ENCODE measurements around the gene FBN2. TPM values are rescaled to one million over a fixed set of nuclear protein-coding genes. Genes with fewer than 3 reads are reported as not detected.

The FBN2 gene
- total RNA-seq, 1 donor from 2014 or later, result 86.1 TPM

GRCh38 chr5:128397876-128398275 lies 140.2 kb downstream of the FBN2 start:
- H3K27me3 ChIP-seq (ENCODE audit: control insufficient read depth in 3 of 3, insufficient read depth in 3 of 3, low read length in 3 of 3), result no peaks in the 10 kb centered on the region
- no peak overlapping the region for H3K27ac ChIP-seq (ENCODE audit: low read depth, low read length)
- no peak overlapping the region for H3K4me3 ChIP-seq (ENCODE audit: low read length in 3 of 3)
- no peak overlapping the region for H3K9ac ChIP-seq (ENCODE audit: low read depth in 1 of 3, low read length in 3 of 3)
- no peaks in the 10 kb centered on the region for H3K9me3 ChIP-seq (ENCODE audit: control insufficient read depth in 3 of 3, low read length in 3 of 3)
- no peaks in the 10 kb centered on the region for H3K36me3 ChIP-seq (ENCODE audit: control insufficient read depth in 3 of 3, insufficient read depth in 3 of 3, low read length in 3 of 3)
- H3K4me1 ChIP-seq (ENCODE audit: control insufficient read depth in 3 of 3, insufficient read depth in 3 of 3, low read length in 3 of 3), result no peaks in the 10 kb centered on the region

DNA sequence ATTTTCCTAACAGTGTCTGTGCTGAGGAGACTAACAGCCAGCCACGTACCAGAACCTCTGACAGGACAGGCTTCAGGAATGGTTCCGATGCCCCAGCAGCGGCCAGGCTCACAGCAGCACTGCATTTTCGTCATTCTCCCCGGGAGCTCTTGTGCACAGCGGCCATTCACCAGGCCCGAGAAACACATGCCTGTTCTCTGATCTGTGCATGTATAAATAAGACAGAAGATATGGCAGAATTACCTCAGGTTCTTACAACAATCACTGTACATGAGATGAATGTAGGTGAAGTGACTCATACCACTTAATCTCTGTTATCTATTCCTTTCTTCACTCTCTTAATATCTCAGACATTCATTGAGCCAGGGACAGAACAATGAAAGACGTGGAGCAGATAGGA lies 143.0 kb downstream of the FBN2 start:
- H3K4me1 ChIP-seq (ENCODE audit: control insufficient read depth in 3 of 3, insufficient read depth in 3 of 3, low read length in 3 of 3), result no peaks in the 10 kb centered on the region
- no peak overlapping the region for H3K4me3 ChIP-seq (ENCODE audit: low read length in 3 of 3)
- no peak overlapping the region for H3K27ac ChIP-seq (ENCODE audit: low read depth, low read length)
- H3K9ac ChIP-seq (ENCODE audit: low read depth in 1 of 3, low read length in 3 of 3), result no peak overlapping the region
- H3K36me3 ChIP-seq (ENCODE audit: control insufficient read depth in 3 of 3, insufficient read depth in 3 of 3, low read length in 3 of 3), result no peaks in the 10 kb centered on the region
- H3K9me3 ChIP-seq (ENCODE audit: control insufficient read depth in 3 of 3, low read length in 3 of 3), result no peaks in the 10 kb centered on the region
- H3K27me3 ChIP-seq (ENCODE audit: control insufficient read depth in 3 of 3, insufficient read depth in 3 of 3, low read length in 3 of 3), result no peaks in the 10 kb centered on the region

- H3K27me3 ChIP-seq (ENCODE audit: control insufficient read depth in 3 of 3, insufficient read depth in 3 of 3, low read length in 3 of 3), result no peaks in the 10 kb centered on the region
- H3K4me3 ChIP-seq (ENCODE audit: low read length in 3 of 3), result no peak overlapping the region
- H3K9ac ChIP-seq (ENCODE audit: low read depth in 1 of 3, low read length in 3 of 3), result no peak overlapping the region
- no peak overlapping the region for H3K27ac ChIP-seq (ENCODE audit: low read depth, low read length)
- no peaks in the 10 kb centered on the region for H3K36me3 ChIP-seq (ENCODE audit: control insufficient read depth in 3 of 3, insufficient read depth in 3 of 3, low read length in 3 of 3)
- H3K4me1 ChIP-seq (ENCODE audit: control insufficient read depth in 3 of 3, insufficient read depth in 3 of 3, low read length in 3 of 3), result no peaks in the 10 kb centered on the region
- no peaks in the 10 kb centered on the region for H3K9me3 ChIP-seq (ENCODE audit: control insufficient read depth in 3 of 3, low read length in 3 of 3)
Measured at GRCh38 chr5:128384068-128384467, 154.0 kb downstream of the FBN2 start.

GRCh38 chr5:128380337-128380736 lies 157.7 kb downstream of the FBN2 start:
- H3K36me3 ChIP-seq (ENCODE audit: control insufficient read depth in 3 of 3, insufficient read depth in 3 of 3, low read length in 3 of 3), result no peaks in the 10 kb centered on the region
- no peaks in the 10 kb centered on the region for H3K4me1 ChIP-seq (ENCODE audit: control insufficient read depth in 3 of 3, insufficient read depth in 3 of 3, low read length in 3 of 3)
- H3K27me3 ChIP-seq (ENCODE audit: control insufficient read depth in 3 of 3, insufficient read depth in 3 of 3, low read length in 3 of 3), result no peaks in the 10 kb centered on the region
- H3K9me3 ChIP-seq (ENCODE audit: control insufficient read depth in 3 of 3, low read length in 3 of 3), result no peaks in the 10 kb centered on the region
- H3K9ac ChIP-seq (ENCODE audit: low read depth in 1 of 3, low read length in 3 of 3), result no peak overlapping the region
- no peak overlapping the region for H3K4me3 ChIP-seq (ENCODE audit: low read length in 3 of 3)
- H3K27ac ChIP-seq (ENCODE audit: low read depth, low read length), result no peak overlapping the region

GRCh38 chr5:128378632-128379031 lies 159.4 kb downstream of the FBN2 start:
- no peaks in the 10 kb centered on the region for H3K4me1 ChIP-seq (ENCODE audit: control insufficient read depth in 3 of 3, insufficient read depth in 3 of 3, low read length in 3 of 3)
- H3K9me3 ChIP-seq (ENCODE audit: control insufficient read depth in 3 of 3, low read length in 3 of 3), result no peaks in the 10 kb centered on the region
- no peak overlapping the region for H3K9ac ChIP-seq (ENCODE audit: low read depth in 1 of 3, low read length in 3 of 3)
- H3K36me3 ChIP-seq (ENCODE audit: control insufficient read depth in 3 of 3, insufficient read depth in 3 of 3, low read length in 3 of 3), result no peaks in the 10 kb centered on the region
- H3K4me3 ChIP-seq (ENCODE audit: low read length in 3 of 3), result no peak overlapping the region
- no peaks in the 10 kb centered on the region for H3K27me3 ChIP-seq (ENCODE audit: control insufficient read depth in 3 of 3, insufficient read depth in 3 of 3, low read length in 3 of 3)
- H3K27ac ChIP-seq (ENCODE audit: low read depth, low read length), result no peak overlapping the region

- Histone ChIP-seq H3K27me3 (ENCODE audit: control insufficient read depth in 3 of 3, insufficient read depth in 3 of 3, low read length in 3 of 3) (no peaks in the 10 kb centered on the region), H3K4me1 (ENCODE audit: control insufficient read depth in 3 of 3, insufficient read depth in 3 of 3, low read length in 3 of 3) (no peaks in the 10 kb centered on the region), H3K9me3 (ENCODE audit: control insufficient read depth in 3 of 3, low read length in 3 of 3) (no peaks in the 10 kb centered on the region), H3K27ac (ENCODE audit: low read depth, low read length) (no peak overlapping the region), H3K4me3 (ENCODE audit: low read length in 3 of 3) (no peak overlapping the region), H3K9ac (ENCODE audit: low read depth in 1 of 3, low read length in 3 of 3) (no peak overlapping the region), H3K36me3 (ENCODE audit: control insufficient read depth in 3 of 3, insufficient read depth in 3 of 3, low read length in 3 of 3) (no peaks in the 10 kb centered on the region)
Measured at GRCh38 chr5:128378196-128378595, 159.8 kb downstream of the FBN2 start.

GRCh38 chr5:128376577-128376976 lies 161.5 kb downstream of the FBN2 start:
- Histone ChIP-seq H3K4me3 (ENCODE audit: low read length in 3 of 3) (no peak overlapping the region), H3K4me1 (ENCODE audit: control insufficient read depth in 3 of 3, insufficient read depth in 3 of 3, low read length in 3 of 3) (no peaks in the 10 kb centered on the region), H3K9me3 (ENCODE audit: control insufficient read depth in 3 of 3, low read length in 3 of 3) (no peaks in the 10 kb centered on the region), H3K9ac (ENCODE audit: low read depth in 1 of 3, low read length in 3 of 3) (no peak overlapping the region), H3K27me3 (ENCODE audit: control insufficient read depth in 3 of 3, insufficient read depth in 3 of 3, low read length in 3 of 3) (no peaks in the 10 kb centered on the region), H3K36me3 (ENCODE audit: control insufficient read depth in 3 of 3, insufficient read depth in 3 of 3, low read length in 3 of 3) (no peaks in the 10 kb centered on the region), H3K27ac (ENCODE audit: low read depth, low read length) (no peak overlapping the region)

DNA sequence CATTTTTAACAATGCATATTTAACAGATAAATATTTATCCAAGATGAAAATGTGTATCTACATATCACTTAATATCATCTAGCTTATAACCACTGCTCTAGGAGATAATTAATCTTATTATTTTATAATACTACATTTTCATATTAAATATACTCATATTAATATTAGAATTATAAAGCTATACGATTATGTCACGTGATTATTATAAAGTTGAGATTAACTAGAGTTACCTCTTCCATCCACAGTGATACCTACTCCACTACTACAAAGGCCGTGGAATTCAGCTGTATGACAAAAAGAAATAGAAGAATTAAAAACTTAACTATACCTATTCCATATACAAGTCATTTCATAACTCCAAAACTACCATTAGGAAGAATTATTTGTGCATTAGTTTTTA lies 171.9 kb downstream of the FBN2 start:
- no peaks in the 10 kb centered on the region for H3K27me3 ChIP-seq (ENCODE audit: control insufficient read depth in 3 of 3, insufficient read depth in 3 of 3, low read length in 3 of 3)
- no peak overlapping the region for H3K4me3 ChIP-seq (ENCODE audit: low read length in 3 of 3)
- no peaks in the 10 kb centered on the region for H3K36me3 ChIP-seq (ENCODE audit: control insufficient read depth in 3 of 3, insufficient read depth in 3 of 3, low read length in 3 of 3)
- no peaks in the 10 kb centered on the region for H3K9me3 ChIP-seq (ENCODE audit: control insufficient read depth in 3 of 3, low read length in 3 of 3)
- no peaks in the 10 kb centered on the region for H3K4me1 ChIP-seq (ENCODE audit: control insufficient read depth in 3 of 3, insufficient read depth in 3 of 3, low read length in 3 of 3)
- no peak overlapping the region for H3K27ac ChIP-seq (ENCODE audit: low read depth, low read length)
- H3K9ac ChIP-seq (ENCODE audit: low read depth in 1 of 3, low read length in 3 of 3), result no peak overlapping the region

DNA sequence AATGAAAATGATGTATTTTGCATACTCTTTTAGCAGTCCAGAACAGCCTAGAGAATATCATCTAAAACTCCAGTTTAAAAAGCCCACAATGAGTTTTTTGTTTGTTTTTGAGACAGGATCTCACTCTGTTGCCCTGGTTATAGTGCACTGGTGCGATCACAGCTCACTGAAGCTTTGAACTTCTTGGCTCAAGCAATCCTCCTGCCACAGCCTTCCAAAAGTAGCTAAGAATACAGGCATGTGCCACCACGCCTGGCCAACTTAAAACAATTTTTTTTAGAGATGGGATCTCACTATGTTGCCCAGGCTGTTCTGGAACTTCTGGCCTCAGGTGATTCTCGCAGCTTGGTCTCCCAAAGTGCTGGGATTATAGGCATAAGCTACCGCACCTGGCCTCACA lies 175.7 kb downstream of the FBN2 start:
- Histone ChIP-seq H3K27ac (ENCODE audit: low read depth, low read length) (no peak overlapping the region), H3K4me1 (ENCODE audit: control insufficient read depth in 3 of 3, insufficient read depth in 3 of 3, low read length in 3 of 3) (no peaks in the 10 kb centered on the region), H3K9ac (ENCODE audit: low read depth in 1 of 3, low read length in 3 of 3) (no peak overlapping the region), H3K36me3 (ENCODE audit: control insufficient read depth in 3 of 3, insufficient read depth in 3 of 3, low read length in 3 of 3) (no peaks in the 10 kb centered on the region), H3K27me3 (ENCODE audit: control insufficient read depth in 3 of 3, insufficient read depth in 3 of 3, low read length in 3 of 3) (no peaks in the 10 kb centered on the region), H3K9me3 (ENCODE audit: control insufficient read depth in 3 of 3, low read length in 3 of 3) (no peaks in the 10 kb centered on the region), H3K4me3 (ENCODE audit: low read length in 3 of 3) (no peak overlapping the region)

DNA sequence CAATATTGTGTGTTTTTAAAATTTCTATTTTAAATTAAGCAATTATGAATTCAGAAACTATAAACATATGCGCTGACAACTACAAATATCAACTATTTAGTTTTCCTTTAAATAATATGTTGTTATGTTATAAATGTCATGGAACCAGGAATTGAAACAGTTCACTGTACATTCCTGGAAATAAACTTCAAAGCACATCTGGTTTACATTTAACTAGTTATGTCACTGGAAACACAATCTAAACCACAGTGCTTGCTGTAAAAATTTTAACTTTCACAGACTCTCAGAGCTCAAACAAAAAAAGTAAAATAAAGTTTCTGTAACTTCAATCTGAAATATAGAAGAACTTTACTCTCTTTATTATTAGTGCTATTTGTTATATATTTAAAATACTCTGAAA lies 179.2 kb downstream of the FBN2 start:
- Histone ChIP-seq H3K27ac (ENCODE audit: low read depth, low read length) (no peak overlapping the region), H3K4me1 (ENCODE audit: control insufficient read depth in 3 of 3, insufficient read depth in 3 of 3, low read length in 3 of 3) (no peaks in the 10 kb centered on the region), H3K27me3 (ENCODE audit: control insufficient read depth in 3 of 3, insufficient read depth in 3 of 3, low read length in 3 of 3) (no peaks in the 10 kb centered on the region), H3K9me3 (ENCODE audit: control insufficient read depth in 3 of 3, low read length in 3 of 3) (no peaks in the 10 kb centered on the region), H3K4me3 (ENCODE audit: low read length in 3 of 3) (no peak overlapping the region), H3K36me3 (ENCODE audit: control insufficient read depth in 3 of 3, insufficient read depth in 3 of 3, low read length in 3 of 3) (no peaks in the 10 kb centered on the region), H3K9ac (ENCODE audit: low read depth in 1 of 3, low read length in 3 of 3) (no peak overlapping the region)

DNA sequence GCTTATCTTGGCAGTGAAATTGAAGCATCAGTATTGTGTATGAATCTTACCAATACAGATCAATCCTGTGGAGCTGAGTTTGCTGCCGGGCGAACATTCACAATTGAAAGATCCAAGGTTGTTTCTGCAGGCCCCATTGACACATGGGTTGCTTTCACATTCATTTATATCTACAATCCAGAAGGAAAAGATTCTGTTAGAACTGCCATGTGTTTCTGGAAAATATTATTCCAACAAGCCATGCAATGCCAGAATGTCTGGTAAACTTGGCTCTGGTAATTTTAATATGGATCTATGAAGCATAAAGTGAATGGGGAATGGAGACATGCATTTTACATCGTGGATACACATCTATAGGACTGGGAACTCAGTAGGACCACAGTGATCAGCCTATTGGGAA lies 180.8 kb downstream of the FBN2 start:
- Histone ChIP-seq H3K27ac (ENCODE audit: low read depth, low read length) (no peak overlapping the region), H3K4me3 (ENCODE audit: low read length in 3 of 3) (no peak overlapping the region), H3K36me3 (ENCODE audit: control insufficient read depth in 3 of 3, insufficient read depth in 3 of 3, low read length in 3 of 3) (no peaks in the 10 kb centered on the region), H3K4me1 (ENCODE audit: control insufficient read depth in 3 of 3, insufficient read depth in 3 of 3, low read length in 3 of 3) (no peaks in the 10 kb centered on the region), H3K9ac (ENCODE audit: low read depth in 1 of 3, low read length in 3 of 3) (no peak overlapping the region), H3K27me3 (ENCODE audit: control insufficient read depth in 3 of 3, insufficient read depth in 3 of 3, low read length in 3 of 3) (no peaks in the 10 kb centered on the region), H3K9me3 (ENCODE audit: control insufficient read depth in 3 of 3, low read length in 3 of 3) (no peaks in the 10 kb centered on the region)
